Endodermal cell (in vitro differentiated cells): ENCODE results near the gene RFESD. TPM values are rescaled to one million over a fixed set of nuclear protein-coding genes. Genes with fewer than 3 reads are reported as not detected.

Source experiments
- DNase-seq: peaks from one replicate; pipeline ENCODE4 v3.0.0-alpha.2; 2017
- H3K27ac ChIP-seq: 2 replicates; pipeline ENCODE4 v1.5.1; 2013; ENCODE audit warnings: mild to moderate bottlenecking, low read depth, low read length, moderate library complexity
- H3K27me3 ChIP-seq: 2 replicates; pipeline ENCODE4 v1.6.1; 2013; ENCODE audit warnings: mild to moderate bottlenecking, low read length, moderate library complexity; ENCODE audit not compliant: insufficient read depth, control insufficient read depth, poor library complexity, severe bottlenecking
- H3K36me3 ChIP-seq: 2 replicates; pipeline ENCODE4 v1.7.0; 2013; ENCODE audit warnings: mild to moderate bottlenecking, low read length, moderate library complexity; ENCODE audit not compliant: control insufficient read depth, insufficient read depth
- H3K4me1 ChIP-seq: one replicate; pipeline ENCODE4 v1.7.0; 2013; ENCODE audit warnings: low read length; ENCODE audit not compliant: control insufficient read depth, insufficient read depth
- H3K4me3 ChIP-seq: 2 replicates; pipeline ENCODE4 v1.5.1; 2013; ENCODE audit warnings: mild to moderate bottlenecking, low read length, moderate library complexity
- H3K9ac ChIP-seq: 2 replicates; pipeline ENCODE4 v1.6.1; 2013; ENCODE audit warnings: mild to moderate bottlenecking, low read length, moderate library complexity; ENCODE audit not compliant: poor library complexity, severe bottlenecking; ENCODE audit errors: extremely low read depth
- H3K9me3 ChIP-seq: 2 replicates; pipeline ENCODE4 v1.6.1; 2013; ENCODE audit warnings: mild to moderate bottlenecking, low read length, moderate library complexity; ENCODE audit not compliant: control insufficient read depth
- H3K27ac Mint-ChIP-seq: 2 replicates; pipeline ENCODE4 v1.8.0; 2020; ENCODE audit warnings: mixed read lengths
- H3K27me3 Mint-ChIP-seq: 2 replicates; pipeline ENCODE4 v1.8.0; 2021; ENCODE audit warnings: mild to moderate bottlenecking, mixed read lengths; ENCODE audit not compliant: insufficient read depth
- H3K36me3 Mint-ChIP-seq: 2 replicates; pipeline ENCODE4 v1.8.0; 2020; ENCODE audit warnings: low read depth, mixed read lengths
- H3K4me1 Mint-ChIP-seq: 2 replicates; pipeline ENCODE4 v1.8.0; 2020; ENCODE audit warnings: mixed read lengths
- H3K4me3 Mint-ChIP-seq: 2 replicates; pipeline ENCODE4 v1.8.0; 2020; ENCODE audit warnings: mild to moderate bottlenecking, moderate library complexity, mixed read lengths
- H3K9me3 Mint-ChIP-seq: 2 replicates; pipeline ENCODE4 v1.8.0; 2020; ENCODE audit warnings: mild to moderate bottlenecking, mixed read lengths
- CTCF ChIP-seq: fragments of 200-600 bp; sonication (generic); conservative IDR thresholded peaks from 2 replicates; pipeline ENCODE4 v1.5.0; 2021; ENCODE audit warnings: antibody characterized with exemption, mild to moderate bottlenecking
- WGBS, 2 experiments: methylation state at CpG; one replicate each; pipeline versions ENCODE4 v1.1.5 to v1.1.7; 2013; ENCODE audit warnings: missing lambda C conversion rate in 2 of 2, mixed read lengths in 1 of 2; ENCODE audit not compliant: insufficient coverage in 1 of 2, insufficient read length in 1 of 2; 5-methylcytosine and 5-hydroxymethylcytosine counted together
- total RNA-seq, 2 donors: library from RNA; stranded (reverse); fragmentation: NEBNext Ultra II Directional in 1 of 2; extraction: Animal tissue kit (Norgen Biotek cat#: 25700) in 1 of 2; gene quantifications; 2 replicates in 1 of 2; 3 replicates in 1 of 2; pipeline ENCODE4 v1.2.1, GENCODE V29; 2021

RFESD gene
- total RNA-seq, 2 donors from 2014 or later, result 7.1 to 13.7 TPM

- H3K36me3 ChIP-seq, result no peaks in the 10 kb centered on the region
- H3K9ac ChIP-seq, result peak overlapping the region; percentile 61
- Mint-ChIP-seq H3K27me3 (no peaks in the 10 kb centered on the region), H3K27ac (peak overlapping the region; percentile 94), H3K9me3 (no peaks in the 10 kb centered on the region), H3K36me3 (no peaks in the 10 kb centered on the region), H3K4me3 (no peak overlapping the region), H3K4me1 (peaks cover 45% of the 10 kb centered on the region)
- TF ChIP-seq CTCF, result no peak
- no peaks in the 10 kb centered on the region for H3K27me3 ChIP-seq
- H3K4me3 ChIP-seq, result peak overlapping the region; percentile 10
- WGBS, 2 experiments, result 89% methylated on average over 1 of the region's 1 CpG; no CpG with 5 or more reads in 1 of the 2 experiments
- DNase-seq, result no peak
- peaks cover 33% of the 10 kb centered on the region for H3K4me1 ChIP-seq
- H3K27ac ChIP-seq, result no peak overlapping the region
- H3K9me3 ChIP-seq, result no peaks in the 10 kb centered on the region
Observed at GRCh38 chr5:95668728-95669127, 22.2 kb downstream of the RFESD start.

DNA sequence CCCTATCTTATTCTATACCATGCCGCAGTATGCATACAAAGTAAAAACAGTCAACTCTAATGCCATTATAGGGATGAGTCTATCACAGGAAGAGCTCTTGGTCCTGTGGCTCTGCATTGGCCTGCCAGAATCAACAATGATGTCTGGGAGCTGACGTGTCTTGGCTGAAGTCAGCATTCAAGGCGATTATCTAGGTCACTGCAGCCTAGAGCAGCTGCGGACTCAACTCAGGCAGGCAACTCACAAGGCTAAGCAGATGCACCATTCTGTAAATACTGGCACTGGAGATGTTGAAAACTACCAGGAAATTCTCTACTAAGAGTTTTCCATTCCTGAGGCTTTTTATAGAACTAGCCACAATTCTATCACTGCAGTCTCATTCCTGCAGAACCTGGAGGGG is 23.0 kb downstream of the RFESD start:
- Histone ChIP-seq H3K4me1 (peaks cover 33% of the 10 kb centered on the region), H3K4me3 (peak overlapping the region; percentile 38), H3K9me3 (no peaks in the 10 kb centered on the region), H3K36me3 (no peaks in the 10 kb centered on the region), H3K9ac (peak overlapping the region; percentile 61), H3K27me3 (no peaks in the 10 kb centered on the region), H3K27ac (peak overlapping the region; percentile 18)
- Mint-ChIP-seq H3K9me3 (no peaks in the 10 kb centered on the region), H3K4me1 (peaks cover 39% of the 10 kb centered on the region), H3K36me3 (peaks cover 3% of the 10 kb centered on the region), H3K27me3 (no peaks in the 10 kb centered on the region), H3K27ac (peak overlapping the region; percentile 94), H3K4me3 (peak overlapping the region; percentile 6)
- TF ChIP-seq CTCF, result no peak
- WGBS, 2 experiments, result 35 to 69% methylated on average over 3 to 4 of the region's 4 CpGs
- DNase-seq, result peak; percentile 85

DNA sequence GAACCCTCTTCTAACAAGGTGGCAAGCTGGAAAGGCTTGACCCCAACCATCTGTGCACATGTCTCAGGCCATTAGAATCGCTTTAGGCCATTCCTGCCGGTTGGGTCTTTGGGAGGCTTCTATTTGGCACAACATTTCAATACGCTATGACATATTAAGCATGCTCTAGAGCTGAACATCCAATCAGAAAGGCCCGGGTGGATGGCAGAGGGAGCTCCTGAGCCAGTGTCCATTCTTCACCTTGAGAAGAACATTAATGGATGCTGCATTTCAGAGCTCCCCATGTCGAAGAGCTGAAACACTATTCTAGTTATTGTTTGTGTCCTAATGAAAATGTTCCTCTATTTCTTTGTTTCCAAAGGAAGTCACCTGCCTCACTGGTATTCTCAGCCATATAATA is 23.4 kb downstream of the RFESD start:
- Mint-ChIP-seq H3K27ac (peak overlapping the region; percentile 94), H3K4me3 (no peak overlapping the region), H3K9me3 (no peaks in the 10 kb centered on the region), H3K4me1 (peaks cover 38% of the 10 kb centered on the region), H3K27me3 (no peaks in the 10 kb centered on the region), H3K36me3 (peaks cover 3% of the 10 kb centered on the region)
- Histone ChIP-seq H3K36me3 (no peaks in the 10 kb centered on the region), H3K27ac (peak overlapping the region; percentile 12), H3K9ac (peak overlapping the region; percentile 61), H3K9me3 (no peaks in the 10 kb centered on the region), H3K4me1 (peaks cover 33% of the 10 kb centered on the region), H3K27me3 (no peaks in the 10 kb centered on the region), H3K4me3 (peak overlapping the region; percentile 38)
- 85 to 100% methylated on average over 4 to 5 of the region's 5 CpGs for WGBS, 2 experiments
- DNase-seq, result no peak
- no peak for TF ChIP-seq CTCF
